GM10847 (cell line): ENCODE results near the gene CAMTA1.

Experiments
- POLR2A ChIP-seq: IDR thresholded peaks from 2 replicates; pipeline ENCODE4 v1.6.1; 2011; ENCODE audit not compliant: insufficient read length; ENCODE audit errors: extremely low read depth

CAMTA1 gene

GRCh38 chr1:7781923-7782495, 996.8 kb downstream of the CAMTA1 start:
- TF ChIP-seq POLR2A = no peak

GRCh38 chr1:7783178-7783711, 998.0 kb downstream of the CAMTA1 start:
- TF ChIP-seq POLR2A = no peak

DNA sequence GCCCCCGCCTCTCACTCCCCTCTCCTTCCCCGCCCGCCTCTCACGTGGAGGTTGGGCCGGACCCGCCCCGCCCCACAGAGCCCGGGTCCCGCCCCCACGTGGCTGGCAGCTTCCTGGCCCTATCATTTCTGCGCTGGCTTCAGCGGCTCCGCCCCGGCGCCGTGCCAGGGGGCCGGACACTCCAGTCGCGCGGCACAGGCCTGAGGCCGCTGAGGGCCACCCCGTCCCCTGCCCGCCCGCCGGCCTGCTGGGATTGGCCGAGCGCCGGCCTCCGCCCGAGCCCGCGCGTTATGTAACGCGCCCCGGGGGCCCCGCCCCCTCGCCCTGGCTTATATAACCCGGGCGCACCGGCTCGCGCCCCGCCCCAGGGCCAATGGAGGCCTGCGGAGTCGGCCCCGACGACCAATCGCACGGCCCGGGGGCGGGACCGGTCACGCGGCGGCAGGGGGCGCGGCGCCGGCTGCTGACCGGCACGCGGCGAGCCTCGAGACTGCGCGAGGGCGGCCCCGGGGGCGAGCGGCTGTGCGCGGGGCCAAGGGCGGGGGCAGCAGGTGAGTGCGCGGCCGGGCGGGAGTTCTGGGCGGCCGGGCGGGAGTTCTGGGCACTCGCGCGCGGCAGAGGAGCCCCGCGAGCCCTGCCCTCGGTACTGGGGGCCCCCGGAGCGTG, 998.7 kb downstream of the CAMTA1 start, which contains the start of gene PER3:
Gene PER3, plus strand, starts transcription at position 466 of the 666 bp plus-strand sequence. CDS start 587 bp downstream, outside the sequence.
- TF ChIP-seq POLR2A = no peak

- TF ChIP-seq POLR2A = no peak
Measured at GRCh38 chr1:7784492-7785071, 999.3 kb downstream of the CAMTA1 start.

- no peak for TF ChIP-seq POLR2A
Measured at GRCh38 chr1:7785108-7785507, 999.9 kb downstream of the CAMTA1 start.

GRCh38 chr1:7786795-7787194, 1001.5 kb downstream of the CAMTA1 start:
- no peak for TF ChIP-seq POLR2A

DNA sequence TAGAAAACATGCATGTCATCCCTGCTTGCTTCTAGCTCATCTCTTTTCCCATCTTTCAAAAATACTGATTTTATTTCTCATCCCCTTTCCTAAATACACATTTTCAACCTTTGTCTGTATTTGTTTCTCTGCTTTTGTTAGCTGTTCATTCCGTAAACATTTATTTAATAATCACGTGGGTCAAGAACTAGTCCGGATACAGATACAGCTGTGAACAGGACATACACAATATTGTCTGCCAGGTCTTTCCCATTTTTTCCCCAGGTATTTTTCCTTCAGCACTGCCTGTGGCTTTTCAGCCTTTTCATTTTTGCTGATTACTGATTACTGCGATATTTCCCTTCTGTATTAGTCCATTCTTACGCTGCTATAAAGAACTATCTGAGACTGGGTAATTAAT, 1004.6 kb downstream of the CAMTA1 start:
- TF ChIP-seq POLR2A = no peak

- TF ChIP-seq POLR2A = no peak
Measured at GRCh38 chr1:7795406-7795805, 1010.2 kb downstream of the CAMTA1 start.

- no peak for TF ChIP-seq POLR2A
Measured at GRCh38 chr1:7805460-7805859, 1020.2 kb downstream of the CAMTA1 start.

GRCh38 chr1:7808253-7808844, 1023.1 kb downstream of the CAMTA1 start:
- TF ChIP-seq POLR2A = no peak

GRCh38 chr1:7809742-7810141, 1024.5 kb downstream of the CAMTA1 start:
- no peak for TF ChIP-seq POLR2A

- no peak for TF ChIP-seq POLR2A
Measured at GRCh38 chr1:7810395-7810794, 1025.1 kb downstream of the CAMTA1 start.

DNA sequence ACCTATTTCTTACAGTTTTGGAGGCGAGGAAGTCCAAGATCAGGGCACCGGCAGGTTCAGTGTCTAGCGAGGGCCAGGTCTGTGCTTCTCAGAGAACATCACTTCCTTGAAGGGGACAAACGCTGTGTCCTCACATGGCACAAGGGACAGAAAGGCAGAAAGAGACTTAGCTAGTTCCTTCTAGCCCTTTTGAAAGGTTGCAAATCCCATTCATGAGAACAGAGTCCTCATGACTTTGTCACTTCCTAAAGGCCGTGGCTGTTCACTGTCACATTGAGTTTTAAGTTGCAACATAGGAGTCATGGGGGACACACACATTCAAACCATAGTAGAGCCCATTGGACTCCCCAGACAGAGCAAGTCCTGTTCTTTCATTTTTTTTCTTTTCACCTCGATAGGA, 1026.2 kb downstream of the CAMTA1 start:
- TF ChIP-seq POLR2A = no peak

- no peak for TF ChIP-seq POLR2A
Measured at GRCh38 chr1:7813677-7814373, 1028.6 kb downstream of the CAMTA1 start.
